ENCODE measurements around the gene SLC6A7.
A peak's percentile ranks its signal among the peaks of the same experiment; 100 is the strongest.

The SLC6A7 gene

DNA sequence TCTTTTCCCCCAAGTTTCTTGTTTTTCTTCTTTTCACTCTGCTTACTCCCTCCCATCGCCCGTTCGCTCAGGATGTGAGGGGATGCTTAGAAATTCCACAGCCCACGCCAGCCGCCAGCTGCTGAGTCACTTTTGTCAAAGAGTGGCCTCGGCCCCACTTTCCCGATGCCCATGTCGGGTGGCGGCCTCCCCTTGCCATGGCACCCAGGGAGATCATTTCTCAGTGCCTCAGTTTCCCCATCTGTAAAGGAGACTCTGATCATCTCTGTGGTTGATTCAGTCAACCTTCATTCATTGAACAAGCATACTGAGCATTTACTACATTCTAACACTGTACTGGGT is 33.9 kb upstream of the SLC6A7 start:
- no peak for DNase-seq

DNA sequence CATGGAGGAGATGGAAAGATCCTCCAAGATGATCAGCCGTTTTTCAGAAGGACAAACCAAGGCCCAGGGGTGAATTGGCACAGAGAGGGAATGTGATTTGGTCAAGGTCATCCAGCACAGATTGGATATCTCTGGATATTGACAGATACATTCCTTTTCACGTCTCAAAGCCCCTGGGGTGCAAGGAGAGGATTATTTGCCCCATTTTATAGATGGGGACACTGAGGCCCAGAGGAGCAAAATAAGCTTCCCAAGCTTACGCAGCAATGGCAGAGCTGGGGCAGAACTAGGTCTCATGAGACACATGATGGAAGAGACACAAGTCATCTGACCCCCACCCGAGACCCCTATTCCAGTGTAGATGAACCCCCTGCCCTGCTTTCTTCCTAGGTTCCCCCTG is 33.3 kb upstream of the SLC6A7 start:
- DNase-seq: no peak

DNA sequence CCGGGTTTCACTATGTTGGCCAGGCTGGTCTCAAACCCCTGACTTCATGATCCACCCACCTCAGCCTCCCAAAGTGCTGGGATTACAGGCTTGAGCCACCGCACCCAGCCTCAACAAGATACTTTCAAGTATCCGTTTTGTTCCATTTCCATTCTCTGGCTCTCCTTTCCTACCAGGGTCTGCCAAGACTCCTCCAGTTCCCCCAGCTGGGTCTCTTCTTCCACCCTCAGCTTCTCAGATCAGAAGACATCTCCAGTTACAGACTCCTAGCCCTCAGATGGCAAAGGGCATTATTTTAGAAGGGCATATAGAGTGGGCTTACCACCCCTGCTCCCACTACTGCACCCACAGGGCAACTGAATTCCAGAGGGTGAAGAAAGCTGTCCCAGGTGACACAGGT is 32.7 kb upstream of the SLC6A7 start:
- DNase-seq: no peak

DNA sequence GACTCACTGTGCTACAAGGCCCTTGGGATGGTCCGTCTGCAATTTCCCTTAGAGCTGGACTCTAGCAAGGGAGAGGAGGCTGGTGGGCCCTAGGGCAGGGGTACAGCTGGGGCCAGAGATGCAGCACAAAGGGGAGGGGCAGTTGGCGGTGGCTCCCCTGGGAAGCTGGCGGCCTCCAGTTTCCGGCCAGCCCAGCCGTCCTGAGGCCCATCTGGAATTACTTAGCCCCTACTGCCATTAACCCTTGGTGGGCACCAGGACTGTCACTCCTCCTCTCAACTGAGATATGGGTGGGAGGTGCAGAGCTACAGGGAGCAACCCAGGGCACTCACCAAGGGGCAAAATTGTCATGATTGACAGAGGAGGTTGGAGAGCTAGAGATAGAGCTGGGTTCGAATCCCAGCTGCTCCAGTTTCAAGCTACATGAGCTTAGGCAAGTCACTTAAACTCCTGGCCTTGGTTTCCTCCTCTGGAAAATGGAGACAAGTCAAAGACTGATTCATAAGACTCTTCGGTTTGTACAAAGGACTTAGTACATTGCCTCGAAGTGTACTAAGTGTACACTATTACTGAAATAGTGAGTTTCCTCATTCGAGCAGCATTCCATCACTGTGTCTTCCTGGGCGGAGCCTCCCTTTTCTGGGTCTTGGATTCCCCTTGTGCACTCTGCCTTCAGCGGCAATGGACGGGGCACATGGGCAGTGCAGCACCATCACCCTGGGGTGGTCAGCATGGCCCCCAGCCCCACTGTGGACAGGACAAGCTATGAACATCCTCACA is 31.5 kb upstream of the SLC6A7 start:
- no peak for DNase-seq

DNA sequence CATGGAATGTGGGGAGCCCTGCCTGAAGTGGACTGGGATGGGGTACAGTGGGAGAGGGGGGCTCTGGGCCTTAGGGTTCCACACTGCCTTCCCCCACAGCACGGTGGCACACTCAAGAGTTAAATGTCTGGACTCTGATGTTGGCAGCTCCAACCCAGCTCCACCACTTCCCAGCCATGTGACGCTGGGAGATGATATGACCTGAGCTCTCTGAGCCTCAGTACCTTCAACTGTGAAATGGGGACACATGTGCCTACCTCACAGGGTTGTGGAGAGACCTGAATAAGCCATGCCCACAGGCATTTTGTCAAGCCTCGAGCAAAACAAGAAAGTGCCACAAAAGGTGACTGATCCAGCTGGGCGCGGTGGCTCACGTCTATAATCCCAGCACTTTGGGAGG is 30.8 kb upstream of the SLC6A7 start:
- no peak for DNase-seq

DNA sequence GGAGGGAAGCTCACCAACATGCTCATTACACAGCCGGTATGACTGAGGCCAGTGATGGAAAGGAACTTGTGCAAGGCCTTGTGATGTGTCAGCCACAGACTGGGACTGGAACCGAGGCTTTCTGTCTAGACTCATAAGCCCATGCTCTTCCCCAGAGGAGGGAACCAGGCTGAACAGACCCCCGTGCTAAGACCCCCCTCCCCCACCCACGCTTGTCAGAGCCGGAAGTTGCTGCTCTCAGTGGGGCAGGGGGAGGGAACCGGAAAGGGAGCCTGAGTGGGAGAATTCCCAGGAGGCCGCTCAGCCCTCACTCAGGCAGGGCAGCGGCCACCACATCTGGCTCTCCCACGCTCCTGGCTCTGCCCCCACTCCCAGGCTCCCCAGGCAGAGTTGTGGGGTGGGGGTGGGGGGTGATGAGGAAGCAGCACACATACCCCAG is 30.1 kb upstream of the SLC6A7 start:
- no peak for DNase-seq

DNA sequence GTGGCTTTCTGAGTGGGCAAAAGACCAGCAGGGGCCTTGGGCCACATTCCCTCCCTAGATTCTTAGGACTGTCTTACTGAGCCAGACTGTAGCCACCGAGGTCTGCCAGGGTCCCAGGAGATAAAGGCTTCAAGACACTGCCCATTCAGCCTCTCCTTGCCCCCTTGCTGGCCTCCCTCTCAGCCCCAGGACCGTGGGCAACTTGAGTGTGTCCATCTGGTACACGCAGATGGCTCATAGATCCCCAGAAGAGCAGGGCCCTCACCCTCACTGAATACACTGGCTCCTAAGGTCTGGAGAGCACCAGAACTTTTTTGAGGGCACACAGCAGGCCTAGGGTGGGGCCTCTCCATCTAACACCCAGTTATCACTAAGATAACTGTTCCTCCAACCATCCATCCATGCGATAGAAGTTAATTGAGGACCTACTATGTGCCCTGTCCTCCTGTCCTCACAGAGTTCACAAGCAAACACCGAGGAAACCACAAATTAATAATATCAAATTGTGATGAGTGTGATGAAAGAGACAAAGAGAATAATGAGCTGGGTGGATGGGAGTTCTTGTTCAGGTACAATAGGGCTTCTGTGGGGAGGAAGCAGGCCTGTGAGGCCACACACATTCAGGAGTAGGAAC is 29.3 kb upstream of the SLC6A7 start:
- DNase-seq: no peak

DNA sequence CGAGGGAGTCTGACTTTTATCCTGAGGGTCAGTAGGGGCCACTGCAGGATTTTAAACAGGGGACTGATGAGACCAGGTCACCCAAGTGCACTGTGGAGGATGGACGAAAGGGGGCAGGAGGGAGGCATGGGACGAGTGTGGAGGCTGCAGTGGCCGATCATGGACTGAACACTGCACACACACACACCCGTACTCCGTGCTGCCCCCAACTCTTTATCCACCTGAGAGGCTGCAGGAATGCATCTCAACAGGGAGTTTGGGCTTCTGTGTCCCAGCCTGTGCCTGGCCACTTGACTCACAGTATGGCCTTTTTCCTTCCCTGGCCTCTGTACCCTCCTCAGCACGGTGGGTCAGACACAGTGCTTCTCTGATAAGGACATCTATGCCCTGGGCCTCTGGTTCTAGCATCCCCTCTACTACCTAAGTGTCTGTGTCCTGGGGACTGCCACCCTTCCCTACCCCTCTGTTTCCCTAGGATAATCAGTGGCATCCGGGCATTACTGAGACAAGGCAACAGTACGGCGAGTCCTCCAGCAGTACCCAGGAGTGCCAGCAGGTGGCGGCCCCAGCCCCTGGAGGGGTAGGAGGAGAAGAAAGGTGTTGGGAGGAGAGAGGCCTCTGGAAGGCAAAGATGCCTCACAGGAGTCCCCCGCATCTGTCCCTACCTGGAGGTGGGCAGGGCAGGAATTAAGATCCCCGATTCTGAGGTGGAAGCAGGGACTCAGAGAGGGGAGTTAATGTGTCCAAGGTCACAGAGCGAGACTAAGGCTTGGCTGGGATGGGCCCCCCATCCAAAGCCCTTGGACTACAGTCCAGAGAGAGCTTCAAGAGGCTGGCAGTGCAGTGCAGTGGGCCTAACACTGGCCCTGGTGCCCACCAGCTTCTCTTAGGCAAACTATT is 28.4 kb upstream of the SLC6A7 start:
- peak; percentile 94 for DNase-seq

DNA sequence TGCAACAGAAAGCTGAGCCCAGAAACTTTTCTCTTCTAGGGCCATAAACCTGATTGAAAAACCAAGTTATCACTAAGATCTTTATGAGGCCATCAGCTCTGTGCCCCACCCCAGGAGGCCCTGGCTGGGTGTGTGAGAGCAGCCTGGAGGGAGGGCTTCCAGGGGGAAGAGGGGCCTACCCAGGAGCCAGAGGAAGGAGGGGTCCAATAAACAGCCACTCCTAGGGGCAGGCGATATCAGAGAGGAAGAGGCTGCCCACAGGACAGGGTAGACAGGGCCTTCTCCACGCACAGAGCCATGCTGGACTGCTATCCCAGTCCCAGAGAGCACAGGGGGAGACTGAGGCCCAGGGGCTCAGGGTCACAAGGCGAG is 27.7 kb upstream of the SLC6A7 start:
- DNase-seq: no peak

DNA sequence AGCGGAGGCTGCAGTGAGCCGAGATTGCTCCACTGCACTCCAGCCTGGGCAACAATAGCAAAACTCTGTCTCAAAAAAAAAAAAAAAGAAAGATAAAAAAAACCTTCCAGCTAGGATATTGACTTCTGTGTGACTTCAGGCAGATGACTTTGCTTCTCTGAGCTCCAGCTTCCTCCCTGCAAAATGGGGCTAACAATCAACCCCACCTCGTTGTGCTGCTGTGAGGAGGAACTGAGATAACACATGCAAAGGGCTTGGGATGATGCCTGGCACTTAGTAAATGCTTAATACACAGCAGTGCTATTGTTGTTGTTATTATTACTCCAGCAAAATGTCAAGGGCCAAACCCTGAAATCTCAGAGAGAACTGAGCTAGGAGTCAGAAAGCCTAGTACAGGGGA is 26.8 kb upstream of the SLC6A7 start:
- no peak for DNase-seq

DNA sequence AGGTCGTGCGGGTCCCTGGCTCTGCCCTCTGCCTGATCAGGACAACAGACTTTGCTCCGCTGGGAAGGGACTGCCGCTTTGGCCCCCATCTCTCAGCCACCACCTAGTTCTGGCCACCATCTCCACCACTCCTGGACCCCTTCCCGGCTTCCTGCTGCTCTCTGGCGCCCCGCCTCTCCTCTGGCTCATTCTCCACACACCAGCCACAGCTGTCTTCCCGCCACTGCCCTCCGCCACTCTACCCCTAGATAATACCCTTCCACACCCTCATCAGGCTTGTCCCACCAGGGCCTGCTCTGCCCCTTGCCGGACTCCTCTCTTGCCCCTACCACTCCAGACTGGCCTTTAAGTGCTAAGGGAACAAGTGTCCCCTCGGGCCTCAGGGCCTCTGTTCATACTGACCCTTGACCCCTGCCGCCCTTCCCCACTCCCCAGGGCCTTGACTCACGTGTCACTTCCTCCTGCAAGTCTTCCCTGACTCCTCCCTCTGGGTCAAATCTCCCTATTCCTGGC is 26.3 kb upstream of the SLC6A7 start:
- DNase-seq: no peak

DNA sequence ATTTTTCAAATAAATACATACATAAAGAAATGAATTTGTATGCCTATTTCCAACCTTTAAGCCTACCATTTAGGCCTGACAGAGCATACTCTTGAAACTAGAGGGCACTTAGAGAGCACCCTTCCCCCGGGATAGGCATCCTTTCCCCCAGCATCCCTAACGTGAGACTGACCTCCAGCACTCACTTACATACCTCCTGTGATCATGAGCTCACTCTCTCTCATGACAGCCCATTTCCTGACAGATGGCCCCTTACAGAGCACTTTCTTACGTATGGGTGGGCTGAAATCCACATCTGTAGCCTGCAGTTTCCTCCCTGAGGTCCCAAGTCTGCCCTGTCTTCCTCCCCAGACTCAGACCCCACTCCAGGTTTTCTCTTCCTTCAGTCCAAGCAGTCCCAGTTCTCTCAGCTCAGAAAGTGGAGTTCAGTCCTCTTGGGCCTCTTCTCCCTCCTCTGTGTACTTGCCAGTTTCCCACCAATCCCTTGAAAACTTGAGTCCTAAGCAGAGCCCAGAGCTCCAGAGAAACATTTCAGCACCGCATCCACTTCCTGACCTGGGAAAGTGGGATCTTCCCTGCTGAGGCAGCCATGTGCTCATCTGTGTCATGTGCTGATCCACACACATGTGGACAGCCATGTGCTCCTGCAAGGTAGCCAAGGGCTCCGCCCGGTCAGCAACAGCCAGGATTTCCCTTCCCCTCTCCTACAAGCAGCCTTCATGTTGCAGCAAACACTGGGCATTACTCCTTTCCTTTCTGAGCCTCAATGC is 25.5 kb upstream of the SLC6A7 start:
- no peak for DNase-seq

DNA sequence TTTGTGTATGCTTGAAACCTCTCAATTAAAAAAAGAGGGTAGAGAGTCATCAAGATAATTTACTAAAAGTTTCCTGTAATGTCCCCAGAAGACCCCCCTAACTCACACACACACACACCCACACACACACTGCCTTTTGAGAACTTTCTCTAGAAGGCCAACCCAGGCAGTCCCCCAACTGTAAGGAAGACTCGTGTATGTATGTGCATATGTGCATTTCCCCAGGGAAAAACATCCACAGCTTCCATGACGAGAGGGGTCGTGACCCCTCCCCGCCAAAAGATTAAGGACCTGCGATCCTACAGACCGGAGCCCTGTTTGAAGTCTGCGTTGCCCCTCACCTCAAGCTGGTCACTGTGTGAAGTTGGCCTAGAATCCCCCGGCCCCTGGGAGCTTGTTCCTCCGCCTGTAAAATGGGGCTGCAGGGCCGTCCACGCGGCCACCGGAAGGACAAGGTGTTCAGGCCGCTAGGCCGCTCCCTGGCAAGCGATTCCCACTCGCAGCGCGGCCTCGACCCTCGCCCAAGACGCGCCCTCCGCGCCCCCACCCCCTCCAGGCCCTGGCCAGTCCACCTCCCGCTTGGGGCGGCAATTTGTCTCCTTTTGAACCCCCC is 23.7 kb upstream of the SLC6A7 start:
- DNase-seq: no peak

DNA sequence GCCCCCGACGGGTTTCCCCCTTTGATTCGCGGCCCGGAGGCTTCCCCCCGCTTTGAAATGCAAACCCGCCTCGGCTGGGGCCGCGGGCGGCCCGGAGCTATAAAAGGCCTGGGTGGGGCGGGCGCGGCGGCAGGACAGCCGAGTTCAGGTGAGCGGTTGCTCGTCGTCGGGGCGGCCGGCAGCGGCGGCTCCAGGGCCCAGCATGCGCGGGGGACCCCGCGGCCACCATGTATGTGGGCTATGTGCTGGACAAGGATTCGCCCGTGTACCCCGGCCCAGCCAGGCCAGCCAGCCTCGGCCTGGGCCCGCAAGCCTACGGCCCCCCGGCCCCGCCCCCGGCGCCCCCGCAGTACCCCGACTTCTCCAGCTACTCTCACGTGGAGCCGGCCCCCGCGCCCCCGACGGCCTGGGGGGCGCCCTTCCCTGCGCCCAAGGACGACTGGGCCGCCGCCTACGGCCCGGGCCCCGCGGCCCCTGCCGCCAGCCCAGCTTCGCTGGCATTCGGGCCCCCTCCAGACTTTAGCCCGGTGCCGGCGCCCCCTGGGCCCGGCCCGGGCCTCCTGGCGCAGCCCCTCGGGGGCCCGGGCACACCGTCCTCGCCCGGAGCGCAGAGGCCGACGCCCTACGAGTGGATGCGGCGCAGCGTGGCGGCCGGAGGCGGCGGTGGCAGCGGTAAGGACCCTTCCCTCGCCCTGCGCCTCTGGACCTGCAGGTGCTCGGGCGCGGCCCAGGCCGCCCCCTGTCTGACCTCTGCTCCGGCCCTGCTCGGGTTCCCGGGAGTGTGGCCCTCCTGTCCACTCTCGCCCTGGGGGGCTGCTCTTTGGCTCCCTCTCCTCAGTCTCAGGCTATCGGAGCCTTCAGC is 23.0 kb upstream of the SLC6A7 start, which contains the start of gene CDX1:
Gene CDX1 (plus strand): TSS at position 129 of the 862 bp plus-strand sequence. CDS start 99 bp downstream, at position 228.
- DNase-seq: no peak

DNA sequence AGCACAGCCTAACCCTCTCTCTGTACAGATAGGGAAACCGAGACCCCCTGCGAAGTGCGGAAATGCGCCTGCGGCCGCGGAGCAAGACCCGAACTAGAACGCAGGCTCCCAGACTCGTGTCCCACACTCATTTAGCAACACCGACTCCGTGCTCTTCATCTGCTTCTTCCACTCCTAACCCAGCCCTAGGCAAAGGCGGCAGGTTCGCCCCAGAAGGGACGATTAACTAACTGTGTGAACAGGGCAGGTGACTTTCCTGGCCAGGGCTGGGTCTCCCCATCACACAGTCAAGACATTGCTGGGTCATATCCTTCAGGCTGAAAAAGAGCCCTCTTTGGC is 22.4 kb upstream of the SLC6A7 start:
- no peak for DNase-seq

DNA sequence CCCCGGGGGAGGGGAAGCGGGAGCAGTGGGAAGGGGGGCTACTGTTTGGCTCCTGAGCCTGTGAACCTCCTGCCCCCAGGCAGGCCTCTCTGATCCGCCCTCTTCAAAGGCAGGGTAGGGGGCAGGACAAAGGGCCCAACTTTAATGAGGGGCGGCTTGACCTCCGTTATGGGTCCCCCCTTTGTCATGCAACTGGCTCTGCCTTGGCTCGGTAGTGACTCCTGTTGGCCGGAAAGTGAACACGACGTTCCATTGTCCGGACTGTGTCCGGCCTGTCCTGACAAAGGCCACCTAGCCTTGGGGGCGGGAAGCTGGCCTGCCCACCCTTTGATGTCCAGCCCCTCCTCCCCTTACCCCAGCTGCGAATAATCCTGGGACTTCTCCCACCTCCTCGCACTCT is 22.0 kb upstream of the SLC6A7 start:
- no peak for DNase-seq

DNA sequence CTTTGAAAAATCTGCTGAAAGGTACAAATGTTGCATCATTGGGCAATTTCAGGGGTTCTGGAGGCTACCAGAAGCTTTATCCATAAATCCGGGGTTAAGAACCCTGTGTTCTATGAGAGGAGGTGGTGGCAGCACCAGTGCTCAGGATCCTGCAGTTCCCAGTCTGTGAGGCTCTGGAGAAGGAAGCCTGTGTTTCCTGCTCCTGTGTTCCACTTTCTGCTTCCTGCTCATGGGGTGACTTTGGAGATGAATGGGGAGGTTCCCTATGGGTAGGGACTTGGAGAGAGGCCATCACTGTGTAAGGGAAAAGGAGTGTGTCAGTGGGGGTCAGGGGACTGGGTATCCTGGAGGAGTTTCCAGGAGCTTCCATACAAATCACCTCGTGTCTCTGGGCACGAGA is 21.0 kb upstream of the SLC6A7 start:
- DNase-seq: no peak

DNA sequence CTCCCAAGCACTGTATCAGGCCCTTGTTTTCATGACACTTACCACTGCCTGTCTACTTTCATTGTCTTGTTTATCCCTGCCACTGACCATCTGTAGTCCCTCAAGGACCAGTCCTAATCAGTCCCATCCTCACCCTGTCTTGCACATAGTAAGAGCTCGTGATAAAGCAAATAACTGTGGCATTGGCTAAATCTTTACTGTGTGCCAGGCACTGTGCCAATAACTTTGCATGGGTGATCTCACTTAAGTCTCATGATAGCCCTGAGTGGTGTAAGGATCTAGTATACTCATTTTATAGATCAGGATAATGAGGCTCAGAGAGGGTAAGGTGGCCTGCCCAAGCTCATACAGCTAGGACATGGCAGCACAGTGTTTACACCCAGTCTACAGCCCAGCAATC is 17.7 kb upstream of the SLC6A7 start:
- DNase-seq: no peak

DNA sequence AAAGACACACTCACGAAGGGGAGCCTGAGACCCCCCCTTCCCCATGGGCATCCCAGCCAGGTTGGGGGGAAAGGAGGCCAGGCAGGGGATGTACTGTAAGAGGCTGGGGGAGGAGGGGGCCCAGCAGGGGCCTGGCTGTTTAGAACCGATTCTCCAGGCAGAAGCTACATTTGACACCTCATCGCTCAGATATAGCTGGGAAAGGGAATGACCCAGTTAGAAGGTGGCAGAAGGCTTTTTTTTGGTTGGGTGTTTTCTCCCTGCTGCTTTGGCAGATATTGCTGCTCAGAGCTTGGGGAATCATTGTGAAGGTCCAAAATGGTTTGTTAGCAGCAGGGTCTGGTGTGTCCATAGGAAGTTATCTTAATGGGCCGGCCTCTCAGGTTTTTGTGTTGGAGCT is 17.3 kb upstream of the SLC6A7 start:
- no peak for DNase-seq

DNA sequence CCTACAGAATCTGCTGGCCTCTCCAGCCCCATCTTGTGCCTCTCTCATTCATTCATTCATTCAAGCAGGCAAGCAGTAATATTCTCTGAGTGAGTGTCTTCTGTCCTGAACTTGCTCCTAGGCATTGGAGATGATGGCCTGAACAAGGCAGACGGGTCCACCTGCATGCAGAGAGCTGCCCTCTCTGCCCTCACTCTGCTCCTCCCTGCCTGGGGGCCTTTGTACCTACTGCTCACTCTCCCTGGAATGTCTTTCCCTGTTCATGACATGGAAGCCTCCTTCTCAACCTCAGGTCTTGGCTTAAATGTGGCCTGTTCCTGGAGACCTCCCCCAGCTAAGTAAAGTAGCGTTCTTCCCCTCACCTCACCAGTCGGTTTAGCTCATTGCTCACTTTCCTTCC is 16.7 kb upstream of the SLC6A7 start:
- DNase-seq: no peak

DNA sequence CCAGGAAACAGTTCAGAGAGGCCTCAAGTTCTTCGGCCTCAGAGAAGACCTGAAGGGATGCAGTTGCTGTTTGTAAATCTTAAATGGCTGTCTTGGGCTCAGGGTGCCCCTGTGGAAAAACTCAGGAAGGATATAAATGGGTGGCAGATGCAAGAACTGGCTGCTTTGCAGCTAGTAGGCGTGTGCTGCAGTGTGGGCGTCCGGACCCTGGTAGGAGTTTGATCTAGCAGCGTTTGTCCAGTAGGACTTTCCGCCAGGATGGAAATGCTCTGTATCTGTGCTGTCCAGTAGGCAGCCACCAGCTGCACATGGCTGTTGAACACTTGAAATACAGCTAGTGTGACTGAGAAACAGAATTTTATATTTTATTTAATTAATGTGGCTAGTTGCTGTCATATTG is 15.6 kb upstream of the SLC6A7 start:
- no peak for DNase-seq

DNA sequence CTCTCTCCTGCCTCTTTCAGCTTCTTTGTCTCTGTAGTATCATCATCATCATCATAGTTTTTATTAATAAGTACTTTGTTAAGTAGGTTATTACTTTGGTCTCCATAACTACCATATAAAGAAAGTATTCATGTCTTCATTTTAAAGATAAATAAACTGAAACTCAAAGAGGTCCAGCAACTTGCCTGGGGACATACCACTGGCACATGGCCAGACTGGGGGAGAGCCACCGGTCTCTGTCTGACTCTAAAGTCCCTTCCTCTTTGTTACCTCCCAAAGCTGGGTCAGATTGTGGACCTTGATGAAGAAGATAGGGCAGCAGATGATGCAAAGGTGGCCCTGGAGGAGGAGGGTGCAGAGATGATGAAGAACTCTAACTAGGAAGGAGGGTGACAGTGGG is 14.8 kb upstream of the SLC6A7 start:
- DNase-seq: no peak

Measured in activated CD8-positive, alpha-beta memory T cell treated with anti-CD3 and anti-CD28 coated beads for 24 hours (primary cell).